HG02642 (cell line): ENCODE data around the gene LGI4.
"Not testable (repeated sequence)": the region's sequence is repeated elsewhere in the genome, so short reads cannot be mapped to it uniquely, and the experiment has no call there.

Experiments used
- ATAC-seq: cut with Tn5 transposase; IDR thresholded peaks from one replicate; pipeline ENCODE4 v1.9.1; 2021; ENCODE audit warnings: mild to moderate bottlenecking; ENCODE audit not compliant: unreplicated experiment, poor library complexity

LGI4 gene

DNA sequence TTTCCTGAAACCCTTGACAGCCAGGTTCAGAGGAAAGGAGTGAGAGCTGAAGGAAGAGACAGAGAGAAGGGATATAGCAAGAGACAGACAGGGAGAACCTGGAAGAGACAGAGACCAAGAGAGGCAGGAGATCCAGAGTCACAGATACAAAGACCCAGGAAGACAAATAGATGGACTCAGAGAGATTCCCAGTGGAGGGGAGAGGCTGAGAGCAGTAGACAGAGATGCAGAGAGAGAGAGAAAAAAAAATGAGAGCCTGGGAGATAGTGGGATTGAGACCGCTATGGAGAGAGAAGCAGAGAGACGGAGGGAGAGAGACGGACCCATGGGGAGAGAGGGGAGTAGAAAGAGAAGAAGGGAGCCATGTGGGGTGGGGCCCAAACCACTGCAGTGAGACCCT, 9.0 kb upstream of the LGI4 start:
- no peak for ATAC-seq

GRCh38 chr19:35143231-35143715, 8.4 kb upstream of the LGI4 start, which contains the start of gene FXYD7:
Gene FXYD7 (plus strand): TSS chr19:35143255. CDS start chr19:35143334, 79 bp downstream.
- no peak for ATAC-seq

GRCh38 chr19:35142606-35143230, 7.9 kb upstream of the LGI4 start:
- ATAC-seq, result no peak

GRCh38 chr19:35141837-35142605, 7.2 kb upstream of the LGI4 start:
- ATAC-seq, result no peak

DNA sequence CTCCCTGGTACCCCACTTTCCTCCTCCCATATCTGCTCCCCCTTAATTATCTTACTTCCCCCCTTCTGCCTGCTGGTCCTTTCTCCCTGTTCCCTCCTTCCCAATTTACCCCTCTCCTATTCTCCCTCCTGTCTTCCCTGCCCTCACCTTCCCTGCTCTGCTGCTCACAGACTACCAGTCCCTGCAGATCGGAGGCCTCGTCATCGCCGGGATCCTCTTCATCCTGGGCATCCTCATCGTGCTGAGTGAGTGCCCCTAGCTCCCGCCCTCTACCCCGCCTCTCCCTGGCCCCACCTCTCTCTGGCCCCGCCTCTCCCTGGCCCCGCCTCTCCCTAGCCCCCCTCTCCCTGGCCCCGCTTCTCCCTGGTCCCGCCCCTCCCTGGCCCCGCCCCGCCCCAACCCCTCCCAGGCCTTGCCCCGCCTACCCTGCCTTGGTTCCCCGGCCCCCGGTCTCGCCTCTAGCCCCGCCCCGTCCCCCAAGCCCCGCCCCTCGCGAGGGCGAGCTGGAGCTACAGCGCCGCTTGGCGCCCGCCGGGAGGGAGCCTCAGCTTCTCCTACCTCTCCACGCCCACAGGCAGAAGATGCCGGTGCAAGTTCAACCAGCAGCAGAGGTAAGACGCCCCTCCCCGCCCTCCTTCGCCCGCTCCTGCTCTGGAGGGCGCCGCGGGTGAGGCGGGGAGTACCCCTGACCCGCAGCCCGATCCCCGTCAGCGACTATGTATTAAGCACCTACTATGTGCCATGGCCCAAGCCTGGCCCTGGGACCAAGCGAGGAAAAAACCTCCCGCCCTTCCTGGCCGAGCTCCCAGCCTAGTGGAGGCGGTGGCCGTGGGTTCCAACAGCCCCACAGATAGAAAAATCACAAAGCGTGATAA, 6.3 kb upstream of the LGI4 start:
- ATAC-seq, result peak; percentile 53

GRCh38 chr19:35140207-35140961, 5.5 kb upstream of the LGI4 start:
- no peak for ATAC-seq

GRCh38 chr19:35138305-35138892, 3.5 kb upstream of the LGI4 start, which contains the start of gene FXYD1:
Gene FXYD1 (plus strand): TSS chr19:35138824. CDS start chr19:35140080, 1,256 bp downstream.
- no peak for ATAC-seq

GRCh38 chr19:35136977-35137702, 2.3 kb upstream of the LGI4 start:
- no peak for ATAC-seq

GRCh38 chr19:35136231-35136630, 1.4 kb upstream of the LGI4 start:
- ATAC-seq, result no peak

GRCh38 chr19:35135389-35135909, 590 bp upstream of the LGI4 start:
- peak; percentile 53 for ATAC-seq

GRCh38 chr19:35133826-35134225, 1.0 kb downstream of the LGI4 start:
- no peak for ATAC-seq

DNA sequence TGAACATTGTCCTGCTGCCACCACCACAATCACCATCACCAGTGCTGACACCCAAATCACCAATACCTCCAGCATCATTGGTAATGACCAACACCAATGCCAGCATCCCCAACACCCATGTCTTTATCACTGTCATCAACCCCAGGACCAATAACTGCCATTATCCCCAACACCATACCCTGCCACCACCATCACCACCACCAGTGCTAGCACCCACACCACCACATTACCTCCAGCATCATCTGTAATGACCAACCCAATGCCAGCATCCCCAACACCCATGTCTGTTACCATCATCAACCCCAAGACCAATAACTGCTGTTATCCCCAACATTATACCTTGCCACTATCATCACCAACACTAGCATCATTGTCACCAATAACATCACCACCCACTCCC, 2.6 kb downstream of the LGI4 start:
- no peak for ATAC-seq

GRCh38 chr19:35130761-35131720, 3.8 kb downstream of the LGI4 start:
- no peak for ATAC-seq

DNA sequence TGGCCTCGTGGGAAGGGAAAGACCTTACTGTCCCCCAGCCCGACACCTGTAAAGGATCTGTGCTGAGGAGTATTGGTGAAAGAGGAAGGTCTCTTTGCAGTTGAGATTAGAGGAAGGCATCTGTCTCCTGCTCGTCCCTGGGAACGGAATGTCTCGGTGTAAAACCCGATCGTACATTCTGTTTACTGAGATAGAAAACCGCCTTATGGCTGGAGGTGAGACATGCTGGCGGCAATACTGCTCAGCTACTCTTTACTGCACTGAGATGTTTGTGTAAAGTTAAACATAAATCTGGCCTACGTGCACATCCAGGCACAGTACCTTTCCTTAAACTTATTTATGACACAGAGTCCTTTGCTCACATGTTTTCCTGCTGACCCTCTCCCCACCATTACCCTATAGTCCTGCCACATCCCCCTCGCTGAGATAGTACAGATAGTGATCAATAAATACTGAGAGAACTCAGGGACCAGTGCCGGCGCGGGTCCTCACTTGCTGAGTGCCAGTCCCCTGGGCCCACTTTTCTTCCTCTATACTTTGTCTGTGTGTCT, 5.1 kb downstream of the LGI4 start:
- not testable (repeated sequence) for ATAC-seq

DNA sequence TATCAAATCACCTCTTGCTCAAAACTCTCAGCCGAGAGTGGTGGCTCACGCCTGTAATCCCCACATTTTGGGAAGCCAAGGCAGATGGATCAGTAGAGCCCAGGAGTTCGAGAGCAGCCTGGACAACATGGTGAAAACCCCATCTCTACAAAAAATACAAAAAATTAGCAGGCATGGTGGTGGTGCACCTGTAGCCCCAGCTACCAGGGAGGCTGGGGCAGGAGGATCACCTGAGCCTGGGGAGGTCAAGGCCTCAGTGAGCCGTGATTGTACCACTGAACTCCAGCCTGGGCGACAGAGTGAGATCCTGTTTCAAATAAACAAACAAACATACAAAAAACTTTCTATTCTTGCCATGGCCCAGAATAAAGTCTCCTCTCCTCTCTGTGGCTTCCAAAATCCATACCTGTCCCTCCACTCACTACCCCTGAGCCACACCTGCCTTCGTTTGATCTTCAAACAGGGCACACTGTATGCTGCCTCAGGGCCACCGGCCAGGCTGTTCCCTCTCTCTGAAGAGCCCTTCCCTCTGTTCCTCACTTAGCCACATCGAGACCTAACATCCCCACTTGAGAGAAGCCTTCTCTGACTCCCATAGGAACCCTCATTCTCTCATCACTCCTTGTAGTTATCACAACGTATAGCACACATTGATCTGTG, 6.3 kb downstream of the LGI4 start:
- ATAC-seq, result no peak

DNA sequence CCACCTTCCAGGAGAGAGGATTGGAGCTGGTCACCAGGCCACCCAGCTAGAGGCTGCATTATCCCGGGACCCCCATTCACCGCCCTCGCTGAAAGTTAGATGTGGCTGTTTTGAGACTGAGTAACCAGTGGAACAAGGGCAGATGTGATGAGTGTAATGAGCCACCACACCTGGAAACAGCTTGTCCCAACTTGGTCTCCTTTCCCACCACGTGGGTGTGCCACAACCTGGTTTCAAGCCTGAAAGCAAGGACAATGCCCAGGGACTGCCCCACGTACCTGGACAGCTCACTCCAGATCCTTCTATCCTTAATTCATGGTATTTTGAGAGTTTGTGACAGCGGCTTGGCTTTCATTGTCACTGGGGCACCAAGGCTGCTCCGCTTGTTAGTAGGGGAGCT, 7.0 kb downstream of the LGI4 start:
- ATAC-seq, result no peak

GRCh38 chr19:35126624-35126959, 8.3 kb downstream of the LGI4 start:
- ATAC-seq, result no peak
